KG1 (cell line): ENCODE results near the gene RBBP9.
"Not testable (repeated sequence)": the region's sequence is repeated elsewhere in the genome, so short reads cannot be mapped to it uniquely, and the experiment has no call there.

Experiments
- DNase-seq: peaks from one replicate; lab custom pipeline; 2025; lab: John Stamatoyannopoulos, UW

The RBBP9 gene

GRCh38 chr20:18504479-18505060 is 7.5 kb upstream of the RBBP9 start:
- no peak for DNase-seq

DNA sequence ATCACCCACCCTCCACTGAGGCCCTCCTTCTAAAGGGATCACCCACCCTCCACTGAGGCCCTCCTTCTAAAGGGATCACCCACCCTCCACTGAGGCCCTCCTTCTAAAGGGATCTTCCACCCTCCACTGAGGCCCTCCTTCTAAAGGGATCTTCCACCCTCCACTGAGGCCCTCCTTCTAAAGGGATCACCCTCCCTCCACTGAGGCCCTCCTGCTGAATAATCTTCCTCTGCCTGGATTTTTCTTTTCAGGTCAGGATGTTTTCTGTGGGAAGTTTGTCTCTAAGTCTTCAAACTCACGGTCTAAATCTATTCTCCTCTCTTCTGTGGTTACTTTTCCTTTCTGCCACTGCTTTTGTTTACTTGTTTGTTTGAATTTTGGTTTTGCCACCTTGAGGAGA is 4.6 kb upstream of the RBBP9 start:
- not testable (repeated sequence) for DNase-seq

GRCh38 chr20:18497603-18498002 is 578 bp upstream of the RBBP9 start:
- DNase-seq = no peak

- no peak for DNase-seq
Measured at GRCh38 chr20:18496042-18496441, 983 bp downstream of the RBBP9 start.

DNA sequence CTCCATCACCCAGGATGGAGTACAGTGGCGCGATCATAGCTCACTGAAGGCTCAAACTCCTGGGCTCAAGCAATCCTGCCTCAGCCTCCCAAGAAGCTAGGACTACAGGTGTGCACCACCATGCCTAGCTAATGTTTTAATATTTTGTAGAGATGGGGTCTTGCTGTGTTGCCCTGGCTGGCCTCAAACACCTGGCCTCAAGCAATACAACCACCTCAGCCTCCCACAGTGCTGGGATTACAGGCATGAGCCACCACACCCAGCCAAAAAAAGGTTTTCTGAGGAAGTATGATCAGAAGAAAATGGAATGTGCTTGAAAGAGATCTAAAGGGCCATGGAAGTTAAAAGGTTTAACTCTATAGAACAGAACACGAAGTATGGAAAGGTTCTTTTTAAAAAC is 8.7 kb downstream of the RBBP9 start:
- DNase-seq = no peak

DNA sequence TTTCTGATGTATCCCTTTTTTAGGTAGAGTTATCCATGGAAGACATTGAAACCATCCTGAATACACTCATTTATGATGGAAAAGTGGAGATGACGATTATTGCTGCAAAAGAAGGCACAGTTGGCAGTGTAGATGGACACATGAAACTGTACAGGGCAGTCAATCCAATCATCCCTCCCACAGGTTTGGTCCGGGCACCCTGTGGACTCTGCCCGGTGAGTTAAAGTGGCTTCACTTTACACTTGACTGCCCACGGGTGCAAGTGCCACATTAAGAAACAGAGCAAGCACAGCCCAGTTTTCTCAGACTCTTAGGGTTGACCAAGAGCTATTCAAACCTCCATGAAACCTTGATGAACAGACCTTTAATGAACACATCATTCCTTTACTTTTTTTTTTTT is 15.4 kb downstream of the RBBP9 start:
- no peak for DNase-seq

- no peak for DNase-seq
Measured at GRCh38 chr20:18477821-18478220, 19.2 kb downstream of the RBBP9 start.

DNA sequence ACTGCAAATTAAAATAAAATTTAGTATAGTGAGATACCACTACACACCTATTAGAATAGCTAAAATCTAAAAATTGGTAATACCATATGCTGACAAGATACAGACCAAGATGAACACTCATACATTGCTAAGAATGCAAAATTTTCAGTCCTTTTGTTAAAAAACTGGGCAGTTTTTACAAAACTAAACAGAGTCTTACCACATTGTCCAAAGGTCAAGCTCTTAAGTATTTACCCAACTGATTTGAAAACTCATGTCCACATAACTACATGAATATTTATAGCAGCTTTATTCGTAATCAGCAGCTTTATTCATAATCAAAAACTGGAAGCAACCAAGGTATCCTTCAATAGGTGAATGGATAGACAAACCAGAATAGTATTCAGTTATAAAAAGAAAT is 19.8 kb downstream of the RBBP9 start:
- no peak for DNase-seq

DNA sequence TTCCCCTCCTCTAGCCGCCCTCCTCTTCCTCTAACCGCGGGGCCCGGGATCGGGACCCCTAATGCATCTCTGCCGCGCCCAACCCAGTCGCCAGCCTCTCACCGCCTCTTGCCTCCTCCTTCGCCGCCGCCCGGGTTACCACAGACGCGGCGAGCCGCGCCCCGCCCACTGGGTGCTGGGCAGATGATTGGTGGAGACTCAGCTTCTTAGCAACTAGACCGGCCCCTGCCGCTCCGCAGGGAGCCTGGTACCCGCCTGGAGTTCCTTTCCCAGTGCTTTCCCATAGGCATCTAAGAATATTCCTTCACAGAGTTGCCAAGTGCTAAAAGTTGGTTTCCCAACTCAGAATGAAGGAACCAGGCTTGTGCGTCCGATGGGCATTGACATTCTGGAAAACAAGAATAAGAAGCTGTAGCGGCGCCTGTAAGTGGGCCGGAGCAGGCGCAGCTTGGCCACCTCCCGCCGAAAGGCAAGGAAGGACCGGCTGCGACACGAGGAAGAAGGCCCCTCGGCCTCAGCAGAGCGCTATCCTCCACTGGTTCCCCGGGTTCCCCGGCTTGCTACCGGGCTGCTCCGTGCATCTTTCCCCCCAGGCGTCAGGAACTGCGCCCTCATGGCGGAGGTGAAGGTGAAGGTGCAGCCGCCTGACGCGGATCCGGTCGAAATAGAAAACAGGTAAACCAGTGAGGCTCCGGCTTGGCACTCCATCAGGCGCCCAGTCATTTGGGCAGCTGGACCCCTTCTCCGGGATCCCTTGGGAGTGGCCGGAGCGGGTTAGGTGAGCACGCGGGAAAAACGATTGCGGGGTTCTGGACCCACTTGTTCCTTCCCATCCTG is 29.9 kb downstream of the RBBP9 start, which contains the start of the genes DZANK1 and POLR3F:
Gene DZANK1, minus strand, starts transcription at position 137 of the 837 bp plus-strand sequence. CDS start 1,672 bp downstream, outside the sequence.
Gene POLR3F, plus strand, starts transcription at position 497 of the 837 bp plus-strand sequence. Its CDS starts 117 bp downstream, at position 614.
- peak; percentile 98 for DNase-seq

GRCh38 chr20:18466574-18466893 is 30.5 kb downstream of the RBBP9 start:
- DNase-seq = no peak

GRCh38 chr20:18465536-18466200 is 31.4 kb downstream of the RBBP9 start:
- DNase-seq = no peak

DNA sequence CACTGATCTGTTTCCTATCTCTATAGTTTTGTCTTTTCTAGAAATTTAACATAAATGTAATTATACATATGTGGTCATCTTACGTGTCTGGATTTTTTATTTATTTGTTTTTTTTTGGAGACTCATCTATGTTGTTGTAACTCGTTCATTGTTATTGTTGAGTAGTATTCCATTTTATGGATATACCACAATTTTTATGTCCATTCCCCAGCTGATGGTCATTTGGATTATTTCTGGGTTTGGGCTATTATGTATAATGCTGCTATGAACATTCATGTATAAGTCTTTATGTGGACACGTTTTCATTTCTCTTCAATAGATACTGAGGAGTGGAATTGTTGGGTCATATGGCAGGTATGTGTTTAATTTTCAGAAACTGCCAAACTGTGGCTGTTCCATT is 40.4 kb downstream of the RBBP9 start:
- DNase-seq = no peak

GRCh38 chr20:18443886-18444285 is 53.1 kb downstream of the RBBP9 start:
- DNase-seq = no peak

- DNase-seq = no peak
Measured at GRCh38 chr20:18440403-18440802, 56.6 kb downstream of the RBBP9 start.

DNA sequence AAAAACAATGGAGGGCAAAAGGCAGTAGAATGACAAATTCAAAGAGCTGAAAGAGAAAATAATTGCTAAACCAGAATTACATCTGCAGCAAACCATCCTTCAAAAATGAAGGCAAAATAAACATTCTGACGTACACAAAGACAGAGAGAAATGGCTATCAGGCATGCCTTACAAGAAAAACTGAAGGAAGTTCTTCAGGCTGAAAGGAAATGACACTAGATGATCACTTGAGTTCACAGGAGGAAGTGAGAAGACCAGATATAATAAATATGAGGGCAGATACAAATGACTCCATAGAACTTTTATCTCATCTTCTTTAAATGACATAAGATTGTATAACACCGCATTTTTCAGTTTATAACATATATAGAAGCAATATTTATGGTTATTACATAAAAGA is 60.2 kb downstream of the RBBP9 start:
- no peak for DNase-seq
